HG03280 (cell line): Measurements from ENCODE around the gene LCP1.
"Not testable (repeated sequence)": the region's sequence is repeated elsewhere in the genome, so short reads cannot be mapped to it uniquely, and the experiment has no call there.

Experiments
- ATAC-seq: cut with Tn5 transposase; IDR thresholded peaks from one replicate; pipeline ENCODE4 v1.9.1; 2021; ENCODE audit warnings: mild to moderate bottlenecking, moderate library complexity; ENCODE audit not compliant: unreplicated experiment

The LCP1 gene

DNA sequence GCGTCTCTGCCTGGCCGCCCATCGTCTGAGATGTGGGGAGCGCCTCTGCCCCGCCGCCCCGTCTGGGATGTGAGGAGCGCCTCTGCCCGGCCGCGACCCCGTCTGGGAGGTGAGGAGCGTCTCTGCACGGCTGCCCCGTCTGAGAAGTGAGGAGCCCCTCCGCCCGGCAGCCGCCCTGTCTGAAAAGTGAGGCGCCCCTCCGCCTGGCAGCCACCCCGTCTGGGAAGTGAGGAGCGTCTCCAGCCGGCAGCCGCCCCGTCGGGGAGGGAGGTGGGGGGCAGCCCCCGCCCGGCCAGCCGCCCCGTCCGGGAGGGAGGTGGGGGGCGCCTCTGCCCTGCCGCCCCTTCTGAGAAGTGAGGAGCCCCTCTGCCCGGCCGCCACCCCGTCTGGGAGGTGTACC lies 19.2 kb downstream of the LCP1 start:
- ATAC-seq: not testable (repeated sequence)

DNA sequence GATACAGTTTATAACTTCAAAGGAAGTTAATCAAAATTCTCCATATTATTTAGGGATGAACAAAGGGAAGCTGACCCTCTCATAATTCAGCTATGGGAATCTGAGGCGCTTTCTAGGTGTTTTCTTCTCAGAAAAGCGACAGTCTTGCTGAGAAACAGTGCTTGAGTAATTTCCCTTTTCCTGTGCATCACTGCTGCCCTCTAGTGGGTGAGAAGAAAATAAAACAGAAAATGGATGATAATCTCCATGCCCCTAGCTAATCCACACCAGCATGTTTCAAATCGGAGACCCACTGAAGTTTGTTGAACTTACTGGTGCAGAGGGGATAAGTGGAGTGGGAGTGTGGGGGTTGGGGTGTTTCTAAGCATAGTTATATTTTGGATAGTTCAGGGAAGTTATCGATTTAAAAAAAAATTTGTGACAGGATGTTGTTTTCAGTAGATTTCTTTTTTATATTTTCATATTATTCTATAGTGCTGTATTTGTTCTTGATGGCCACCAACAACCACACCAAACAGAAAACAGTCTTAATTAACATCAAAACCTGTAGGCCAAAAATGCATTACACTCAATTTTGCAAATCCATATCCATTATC lies 21.4 kb downstream of the LCP1 start:
- peak; percentile 56 for ATAC-seq

DNA sequence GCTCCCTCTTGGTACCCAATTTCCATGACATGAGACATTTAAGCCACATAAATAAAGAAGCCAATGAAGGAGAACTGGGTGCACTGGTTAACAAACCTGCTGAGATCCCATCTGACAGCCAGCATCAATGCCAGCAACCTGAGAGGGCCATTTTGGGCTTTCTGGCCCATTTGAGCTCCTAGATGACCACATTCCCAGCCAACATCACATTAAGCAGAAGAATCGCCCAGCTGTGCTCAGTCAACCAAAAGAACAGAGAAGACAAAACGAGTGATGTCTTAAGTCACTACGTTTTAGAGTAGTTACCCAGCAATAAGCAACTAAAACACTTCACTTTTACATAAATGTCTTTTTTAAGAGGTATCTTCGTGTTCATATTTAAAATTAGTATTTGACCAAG lies 21.9 kb downstream of the LCP1 start:
- no peak for ATAC-seq

DNA sequence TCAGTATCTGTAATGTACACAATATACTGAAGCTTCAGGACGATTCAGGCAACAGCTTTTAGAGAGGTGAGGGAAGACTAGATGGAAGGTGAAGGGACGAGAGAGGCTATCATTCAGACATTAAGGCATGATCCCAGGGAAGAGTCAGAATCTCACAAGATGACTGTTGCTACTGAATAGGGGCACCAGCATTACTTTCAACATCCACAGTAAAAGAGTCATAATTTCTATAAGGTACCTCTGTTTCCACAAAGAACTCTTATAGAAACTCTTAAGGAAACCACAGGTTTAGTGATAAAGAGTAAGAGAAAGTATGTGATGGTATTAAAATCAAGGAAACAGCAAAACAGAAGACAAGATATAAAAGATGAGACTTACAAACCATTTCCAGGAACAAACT lies 23.0 kb downstream of the LCP1 start:
- no peak for ATAC-seq

DNA sequence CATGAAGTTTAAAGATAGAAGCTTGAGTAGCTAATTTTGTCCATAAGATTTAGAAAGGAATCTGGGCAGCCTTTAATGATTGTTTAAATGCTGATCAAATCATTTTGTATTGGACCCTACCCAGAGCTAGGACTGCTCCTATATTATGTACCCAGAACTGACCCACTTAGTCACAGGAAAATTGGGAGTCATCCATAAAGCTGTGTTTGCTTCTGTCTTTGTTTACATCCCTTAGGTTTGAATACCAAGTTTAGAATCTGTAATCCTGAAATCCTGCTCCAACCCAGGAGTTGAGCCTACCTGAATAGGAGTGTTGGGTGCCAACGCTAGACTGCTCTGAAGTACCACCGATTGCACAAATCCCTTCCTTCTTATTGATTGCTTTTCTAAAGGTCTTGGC lies 23.8 kb downstream of the LCP1 start:
- no peak for ATAC-seq

DNA sequence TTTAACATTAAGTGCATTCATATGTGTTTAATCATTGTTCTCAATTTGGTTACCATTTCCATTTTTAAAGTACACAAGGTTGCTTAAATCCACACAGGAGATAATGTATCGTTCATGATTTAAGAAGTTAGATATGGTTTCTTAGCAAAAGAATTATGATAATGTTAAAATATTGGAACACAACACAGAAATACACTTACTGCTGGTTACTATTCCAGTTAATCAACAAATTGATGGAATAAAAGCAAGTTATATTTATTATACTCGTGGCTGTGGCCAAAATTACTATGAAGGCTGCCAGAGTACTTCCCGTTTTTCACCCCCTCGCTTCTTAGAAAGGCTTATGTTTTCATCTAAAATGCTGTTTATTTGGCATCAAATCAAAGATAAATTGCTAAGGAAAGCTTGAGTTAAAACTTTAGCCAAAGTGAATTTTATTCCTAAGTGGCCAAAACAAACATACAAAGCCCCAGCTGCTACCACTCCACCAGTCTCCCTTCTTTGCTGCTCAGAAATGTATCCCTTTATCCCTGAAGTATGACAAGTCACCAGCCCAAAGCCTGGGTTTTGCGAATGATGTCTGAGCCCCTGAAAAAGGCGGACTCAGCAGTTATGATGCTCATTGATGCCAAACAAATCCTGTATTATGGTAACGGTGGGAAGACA lies 27.7 kb downstream of the LCP1 start:
- ATAC-seq: no peak

DNA sequence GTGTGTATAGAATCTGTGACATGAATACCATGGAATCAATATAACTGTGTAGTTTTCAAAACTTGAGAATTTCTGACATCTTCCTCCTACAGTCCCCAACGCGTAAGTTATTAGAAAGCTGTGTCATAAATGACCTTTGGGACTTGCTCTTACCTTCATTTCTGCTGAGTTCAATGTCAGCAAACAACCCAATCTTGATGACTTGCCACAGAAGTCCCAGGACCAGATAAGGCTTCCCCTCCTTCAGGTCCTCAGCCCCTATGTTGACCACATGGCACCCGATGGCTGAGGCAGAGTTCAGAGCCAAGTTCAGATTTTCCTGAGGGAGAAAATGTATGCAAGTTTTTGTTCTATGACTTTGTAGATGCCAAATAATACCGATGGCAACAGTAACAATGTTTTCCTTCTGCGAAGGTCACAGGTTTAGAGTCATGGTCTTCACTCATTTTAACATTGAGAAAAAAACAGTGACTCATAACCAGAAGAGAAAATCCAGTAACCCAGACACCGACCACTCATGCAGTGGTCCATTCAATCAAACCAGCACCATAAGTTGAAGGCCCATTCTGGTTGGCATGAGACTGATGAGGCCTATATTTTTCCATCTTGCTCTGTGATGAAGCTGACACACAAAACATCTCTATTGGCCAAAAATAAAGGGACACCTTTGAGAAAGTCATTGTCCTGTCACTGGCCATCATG lies 29.2 kb downstream of the LCP1 start:
- ATAC-seq: no peak

DNA sequence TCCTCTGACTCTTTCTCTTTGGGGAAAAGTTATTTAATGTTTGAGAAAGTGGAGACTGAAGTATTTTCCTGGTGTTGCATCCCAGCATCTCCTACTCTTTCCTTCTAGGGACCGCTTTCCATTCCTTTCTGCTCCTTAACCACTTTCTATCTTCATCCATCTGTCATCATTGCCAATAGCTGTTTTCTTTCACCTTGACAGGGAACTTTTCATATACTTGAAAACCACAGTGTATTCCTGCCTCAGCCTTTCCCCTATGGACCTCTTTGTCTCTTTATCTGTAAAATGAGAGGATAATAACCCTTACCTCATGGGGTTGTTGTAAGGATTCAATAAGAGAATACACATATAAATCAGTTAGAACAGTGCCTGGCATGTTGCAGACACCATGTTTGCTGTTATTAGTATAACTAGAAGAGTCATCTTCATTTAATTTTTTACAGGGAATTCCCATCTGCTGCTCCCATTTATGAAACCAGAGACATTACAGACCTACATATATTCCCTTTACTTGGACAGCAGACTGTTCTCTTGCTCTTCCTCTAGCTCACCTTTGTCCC lies 31.8 kb downstream of the LCP1 start:
- no peak for ATAC-seq

DNA sequence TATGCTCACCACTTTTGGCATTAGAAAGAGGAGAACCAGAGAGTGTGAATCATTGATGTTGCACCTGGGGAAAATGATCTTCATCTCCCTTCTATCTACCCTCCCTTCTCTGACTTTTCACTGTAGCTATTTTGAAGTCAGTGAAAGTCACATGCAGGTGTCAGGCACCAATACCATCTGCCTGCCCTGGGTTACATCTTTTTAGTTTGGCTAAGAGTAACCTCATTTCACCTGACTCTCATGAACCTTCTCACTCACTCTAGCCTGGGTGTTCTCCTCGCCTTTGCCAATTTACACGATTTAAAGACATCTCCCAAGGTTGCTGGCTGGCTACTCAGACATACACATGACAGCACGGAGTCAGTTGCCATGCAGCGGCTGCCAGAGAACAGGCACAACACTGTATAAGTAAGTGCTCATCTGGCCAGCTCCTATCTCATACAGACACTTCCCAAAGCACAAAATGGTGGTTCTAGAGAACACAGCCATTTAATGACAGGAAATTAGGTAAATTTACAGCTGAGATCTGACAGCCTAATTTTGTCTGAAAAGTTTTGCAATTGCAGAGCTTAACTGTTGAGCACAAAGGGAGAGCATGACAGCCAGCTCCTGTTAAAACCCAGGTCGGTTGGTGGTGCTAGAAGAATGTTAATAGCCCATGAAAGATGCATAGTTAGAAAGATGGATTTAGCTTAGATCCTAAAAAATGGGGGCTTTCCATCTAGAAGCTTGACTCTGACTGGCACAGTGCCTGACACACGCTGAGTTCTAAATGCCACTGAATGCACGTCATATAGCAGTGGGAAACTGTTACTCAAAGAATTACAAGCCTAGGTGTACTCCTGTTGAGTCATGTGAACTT lies 32.5 kb downstream of the LCP1 start:
- ATAC-seq: no peak

DNA sequence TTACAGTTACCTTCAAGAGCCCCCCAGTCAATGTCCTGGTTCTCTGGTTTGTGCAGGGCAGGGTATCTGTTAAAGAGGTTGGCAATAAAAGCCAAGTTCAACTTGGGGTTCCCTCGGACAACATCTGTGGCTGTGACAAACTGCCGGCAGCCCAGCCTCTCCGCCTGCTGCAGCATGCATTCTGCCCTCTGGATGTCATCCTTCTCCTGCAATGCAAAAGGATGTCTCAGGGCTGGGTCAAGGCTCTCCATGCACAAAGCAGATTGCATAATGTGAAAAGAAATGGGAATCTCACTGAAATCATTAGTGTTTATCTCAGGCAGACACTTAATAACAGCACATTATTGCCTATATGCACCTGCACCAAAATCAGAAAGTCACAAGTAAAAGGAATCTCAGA lies 35.1 kb downstream of the LCP1 start:
- no peak for ATAC-seq

DNA sequence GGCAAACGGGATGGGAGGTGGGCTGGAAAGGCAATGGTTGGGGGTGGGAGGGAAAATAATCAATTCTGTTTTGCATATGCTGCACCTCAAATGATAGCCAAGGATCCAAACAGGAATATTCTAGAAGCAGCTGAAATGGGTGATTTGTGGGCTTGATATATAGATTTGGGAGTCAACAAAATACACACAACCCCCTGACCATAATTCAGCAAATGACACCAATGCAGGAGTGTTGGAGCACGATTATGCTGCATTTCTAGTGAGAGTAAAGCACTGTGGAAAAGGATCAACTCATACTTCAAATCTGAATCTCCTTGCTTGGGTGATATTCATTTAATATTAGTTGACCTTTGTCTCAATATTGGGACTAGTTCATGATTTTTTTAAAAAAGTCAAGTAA lies 36.0 kb downstream of the LCP1 start:
- ATAC-seq: no peak

DNA sequence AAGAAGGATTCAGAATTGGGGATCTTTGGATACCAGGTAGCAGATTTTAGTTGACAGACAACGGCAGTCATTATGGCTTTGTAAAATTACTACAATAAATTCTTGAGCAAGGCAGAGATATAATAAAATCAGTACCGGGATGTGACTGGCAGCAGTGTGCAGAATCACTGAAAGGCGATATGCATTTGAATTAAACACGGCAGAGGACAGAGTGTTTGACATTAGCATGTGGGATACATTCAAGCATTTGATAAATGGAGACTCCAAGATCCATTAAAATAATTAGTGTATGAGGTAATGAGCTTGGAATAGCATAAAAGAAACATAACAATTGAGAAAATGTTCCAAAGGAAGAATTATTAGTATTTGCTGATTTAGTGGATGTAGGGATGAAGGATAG lies 36.8 kb downstream of the LCP1 start:
- no peak for ATAC-seq

DNA sequence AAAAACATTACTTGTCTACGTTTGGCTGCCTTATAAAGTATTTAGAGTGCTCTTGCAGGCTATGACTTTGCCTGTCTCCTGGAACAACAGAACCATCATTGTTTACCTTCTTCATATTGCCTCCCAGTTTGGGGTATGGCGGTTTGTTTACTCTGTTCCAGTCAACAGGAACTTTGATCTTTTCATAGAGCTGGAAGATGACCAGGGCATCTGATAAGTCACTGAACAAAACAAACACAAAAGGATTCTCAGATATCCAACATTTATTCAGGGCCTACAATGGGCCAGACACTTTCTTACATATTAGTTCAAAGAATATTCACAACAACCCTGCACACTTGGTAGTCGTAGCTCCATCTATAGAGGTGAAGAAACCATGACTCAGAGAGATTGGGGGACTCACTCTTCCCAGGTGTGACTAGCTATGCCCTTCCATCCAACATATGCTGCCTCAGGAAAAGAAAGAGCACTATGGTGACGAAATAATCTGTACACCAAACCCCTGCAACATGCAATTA lies 38.7 kb downstream of the LCP1 start:
- no peak for ATAC-seq

DNA sequence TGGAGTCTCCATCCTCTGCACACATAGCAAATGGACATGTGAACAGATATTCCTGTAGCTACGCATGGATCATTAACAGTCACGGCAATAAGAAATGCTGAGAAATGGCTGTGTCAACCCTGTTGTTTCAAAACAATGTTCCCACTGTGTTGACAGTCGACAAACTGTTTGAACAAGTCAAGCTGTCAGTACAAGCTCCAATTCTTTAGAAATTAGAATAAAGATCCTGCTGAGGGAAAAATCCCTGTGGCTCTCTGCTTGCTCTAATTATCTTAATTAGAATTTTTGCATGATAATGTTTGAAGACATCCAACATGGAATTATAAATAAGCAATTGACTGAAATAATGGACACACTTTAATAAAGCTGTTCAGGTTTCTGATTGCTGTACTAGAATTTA lies 39.2 kb downstream of the LCP1 start:
- ATAC-seq: no peak

DNA sequence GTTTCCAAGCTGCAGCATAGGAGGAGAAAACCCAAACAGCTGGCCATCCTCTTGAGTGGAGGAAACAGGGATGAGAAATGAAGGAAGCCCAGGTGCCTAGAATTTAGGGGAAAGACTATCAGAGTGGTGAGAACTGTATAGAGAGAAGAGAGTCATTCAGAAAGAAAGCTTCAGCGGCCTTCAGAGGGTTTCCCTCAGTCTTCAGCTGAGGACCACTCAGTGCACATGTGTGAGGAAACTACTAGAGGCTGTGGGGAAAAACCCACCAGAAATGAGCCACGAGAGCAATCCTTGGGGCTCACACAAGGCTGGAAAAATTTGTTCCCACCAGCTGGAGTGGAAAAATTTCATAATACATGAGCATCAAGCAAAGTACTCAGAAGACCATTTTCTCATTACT lies 41.9 kb downstream of the LCP1 start:
- no peak for ATAC-seq

DNA sequence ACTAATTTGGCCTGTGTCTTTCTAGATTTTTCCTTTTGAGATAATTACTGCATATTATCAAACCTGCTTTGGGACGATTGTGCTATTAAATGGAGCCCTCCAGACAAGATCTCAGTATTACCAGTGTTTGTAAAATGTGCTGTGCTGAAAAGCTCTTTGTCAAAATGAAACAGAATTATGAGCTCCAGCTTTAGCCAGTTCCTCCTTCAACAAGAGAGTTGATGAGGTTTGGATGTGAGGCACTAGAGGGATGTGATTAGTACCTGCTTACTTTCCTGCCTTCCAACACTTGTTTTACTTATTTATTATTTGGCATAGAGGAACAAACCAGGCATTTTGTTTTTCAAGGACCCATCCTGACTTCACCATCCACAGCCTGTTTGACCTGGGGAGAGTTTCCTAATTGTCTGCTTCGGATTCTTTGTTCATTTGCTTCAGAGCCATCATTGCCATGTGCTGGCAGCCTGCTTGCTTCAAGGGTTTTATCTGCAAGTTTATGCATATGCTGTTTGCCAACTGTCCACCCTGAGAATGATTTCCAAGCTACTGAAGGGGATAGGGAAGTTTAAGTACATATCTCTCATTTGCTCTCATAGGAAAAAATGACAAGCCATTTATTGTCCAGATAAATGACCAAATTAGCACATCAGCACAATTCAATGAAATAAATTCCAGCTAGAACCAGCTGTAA lies 44.2 kb downstream of the LCP1 start:
- ATAC-seq: no peak

DNA sequence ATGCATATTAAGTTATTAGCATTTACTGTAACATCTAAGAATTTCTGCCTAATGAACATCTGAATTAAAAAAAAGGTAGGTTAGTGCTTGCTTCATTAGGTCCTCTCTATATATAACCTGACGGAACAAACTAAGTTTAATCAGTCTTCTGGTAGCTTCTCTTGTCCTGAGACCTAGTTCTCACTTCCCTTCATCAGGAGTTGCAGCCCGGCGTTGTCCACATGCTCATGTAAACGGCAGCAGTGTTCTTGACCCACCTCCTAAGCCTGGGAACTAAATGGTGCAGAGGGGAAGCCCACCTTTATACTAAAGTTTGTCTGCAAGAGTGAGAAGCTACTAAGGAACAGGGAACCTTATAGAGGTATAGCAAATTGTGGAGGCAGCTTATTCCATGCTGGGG lies 45.3 kb downstream of the LCP1 start:
- no peak for ATAC-seq

DNA sequence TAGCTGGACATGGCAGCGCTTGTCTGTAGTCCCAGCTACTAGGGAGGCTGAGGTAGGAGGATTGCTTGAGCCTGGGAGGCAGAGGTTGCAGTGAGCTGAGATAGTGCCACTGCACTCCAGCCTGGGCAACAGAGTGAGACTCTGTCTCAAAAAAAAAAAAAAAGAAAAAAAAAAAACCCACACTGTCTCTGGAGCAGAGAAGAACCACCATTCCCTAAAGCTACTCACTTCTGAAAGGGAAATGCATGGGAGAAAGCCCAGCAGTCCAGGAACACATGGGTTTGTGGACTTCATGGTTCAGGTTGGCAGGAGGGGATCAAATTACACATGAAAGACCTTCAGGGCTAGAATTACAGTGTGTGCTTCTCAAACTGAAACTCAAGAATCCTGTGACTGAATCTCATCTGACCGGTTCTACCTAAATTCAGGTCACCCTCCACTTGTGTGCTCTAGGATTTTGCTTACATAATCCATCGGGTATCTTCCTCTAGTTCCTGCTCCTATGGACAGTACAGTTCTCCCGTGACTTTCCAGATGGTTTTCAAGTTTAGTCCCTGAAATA lies 46.9 kb downstream of the LCP1 start:
- ATAC-seq: no peak

DNA sequence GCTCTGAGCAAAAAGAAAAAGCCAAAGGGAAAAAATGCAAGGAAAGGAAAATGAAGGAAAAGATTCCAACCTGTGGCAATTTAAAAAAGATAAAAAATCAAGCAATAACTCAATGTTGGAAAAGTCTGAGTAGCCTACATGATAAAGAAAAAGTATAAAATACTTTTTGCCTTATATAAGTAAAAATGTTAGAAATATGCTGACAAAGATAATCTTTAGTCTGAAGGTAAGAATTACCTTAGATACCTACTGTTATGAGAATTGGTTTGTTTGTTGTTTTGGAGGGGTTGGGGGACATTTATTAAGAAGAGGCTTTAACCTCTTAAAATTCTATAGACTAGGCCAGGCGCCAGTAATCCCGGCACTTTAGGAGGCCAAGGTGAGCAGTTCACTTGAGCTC lies 47.5 kb downstream of the LCP1 start:
- ATAC-seq: no peak

DNA sequence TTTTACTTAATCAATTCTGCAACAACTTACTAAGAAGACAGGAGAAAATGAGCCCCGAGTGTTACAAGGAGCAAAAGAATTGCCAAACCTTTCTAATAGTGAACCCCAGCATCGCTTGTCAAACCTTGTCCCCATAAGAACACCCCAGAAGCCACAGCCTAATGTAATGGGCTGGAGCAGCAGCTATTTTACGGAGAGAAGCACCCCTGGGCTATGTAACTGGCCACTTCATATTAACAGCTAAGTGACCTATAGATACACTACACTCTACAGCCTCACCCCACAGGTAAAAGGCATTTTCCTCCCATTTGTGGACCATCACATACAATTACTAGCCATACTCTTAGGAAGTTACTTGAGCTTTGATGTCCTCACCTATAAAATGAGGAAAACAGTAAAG lies 49.9 kb downstream of the LCP1 start:
- ATAC-seq: no peak
